AG04450 (cell line): ENCODE measurements around the gene HDDC2. TPM values are rescaled to one million over a fixed set of nuclear protein-coding genes. Genes with fewer than 3 reads are reported as not detected.

Source experiments
- CTCF ChIA-PET: fragments of 300-600, 350-600 bp; formaldehyde crosslinking; extraction: SDS; loops from one replicate; lab custom pipeline; 2022; ENCODE audit warnings: antibody characterized with exemption, inconsistent platforms; lab: Charles Lee
- POLR2A ChIA-PET: fragments of 350-600 bp; formaldehyde crosslinking; extraction: SDS; loops from one replicate; lab custom pipeline; 2021; ENCODE audit warnings: antibody characterized with exemption, inconsistent platforms; lab: Yijun Ruan, JAX
- DNase-seq: peaks from one replicate; pipeline ENCODE4 v3.0.0-alpha.2; 2011; ENCODE audit warnings: low read depth, low spot score
- H3K27ac ChIP-seq: one replicate; pipeline ENCODE4 v1.5.1; 2012; ENCODE audit warnings: low read depth, low read length, control low read depth
- H3K27me3 ChIP-seq: one replicate; pipeline ENCODE4 v1.6.0; 2012; ENCODE audit warnings: low read length; ENCODE audit not compliant: control insufficient read depth, insufficient read depth
- H3K4me3 ChIP-seq: 2 replicates; pipeline ENCODE4 v1.5.1; 2011; ENCODE audit warnings: mild to moderate bottlenecking, low read depth, low read length, control low read depth
- H3K9me3 ChIP-seq: 2 replicates; pipeline ENCODE4 v1.5.1; 2012; ENCODE audit warnings: low read length; ENCODE audit not compliant: control insufficient read depth, insufficient read depth
- polyA plus RNA-seq: library from polyadenylated mRNA; depleted of rRNA; stranded (reverse); fragments of >200 nt; gene quantifications from 2 replicates; pipeline ENCODE4 v1.2.3, GENCODE V29; 2011
- TF ChIP-seq, protein P1 (sequence below): IDR thresholded peaks from 2 replicates; pipeline ENCODE4 v1.5.1; 2011; ENCODE audit warnings: low read depth, low read length, control low read depth, inconsistent platforms

The HDDC2 gene
- polyA plus RNA-seq, 1 experiment: 116 TPM

DNA sequence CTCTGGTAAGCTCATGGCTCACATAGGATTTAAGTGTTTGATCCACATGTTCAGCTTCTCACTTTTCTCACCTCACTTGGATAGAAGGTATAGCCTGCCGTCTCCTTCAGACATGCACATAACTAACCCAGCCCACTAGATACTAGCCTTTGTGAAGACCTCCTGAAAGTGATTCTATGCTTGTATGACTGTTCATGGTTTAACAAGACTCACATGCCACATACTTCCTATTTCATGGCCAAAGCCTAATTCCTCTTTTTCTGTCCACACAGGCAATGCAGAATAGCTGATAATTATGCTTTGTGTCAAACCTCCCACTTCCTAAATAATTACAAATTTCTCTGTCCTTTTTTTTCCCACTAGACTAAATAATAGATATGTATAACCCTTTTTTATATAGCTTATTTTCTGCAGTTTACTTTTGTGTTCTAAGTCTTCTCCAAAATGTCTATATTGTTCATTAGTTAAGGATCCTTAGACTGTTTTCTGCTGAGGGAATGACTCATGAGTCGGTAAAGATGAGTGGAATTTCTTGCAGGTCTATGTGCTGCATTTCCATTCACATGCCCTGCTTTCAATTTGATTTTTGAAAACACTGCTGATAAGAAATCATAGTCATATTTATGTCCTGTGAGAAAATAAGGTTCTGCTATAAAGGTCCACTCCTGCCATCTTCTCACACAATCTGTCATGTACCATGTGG, 43.0 kb downstream of the HDDC2 start:
- ChIA-PET POLR2A (no interaction called here), CTCF (no interaction called here)
- H3K27me3 ChIP-seq: no peaks in the 10 kb centered on the region
- no peak overlapping the region for H3K27ac ChIP-seq
- H3K9me3 ChIP-seq: peaks cover 3% of the 10 kb centered on the region; the same call in 1 of the 2 replicates
- no peak for DNase-seq
- H3K4me3 ChIP-seq: no peak overlapping the region
- TF ChIP-seq, protein P1, sequence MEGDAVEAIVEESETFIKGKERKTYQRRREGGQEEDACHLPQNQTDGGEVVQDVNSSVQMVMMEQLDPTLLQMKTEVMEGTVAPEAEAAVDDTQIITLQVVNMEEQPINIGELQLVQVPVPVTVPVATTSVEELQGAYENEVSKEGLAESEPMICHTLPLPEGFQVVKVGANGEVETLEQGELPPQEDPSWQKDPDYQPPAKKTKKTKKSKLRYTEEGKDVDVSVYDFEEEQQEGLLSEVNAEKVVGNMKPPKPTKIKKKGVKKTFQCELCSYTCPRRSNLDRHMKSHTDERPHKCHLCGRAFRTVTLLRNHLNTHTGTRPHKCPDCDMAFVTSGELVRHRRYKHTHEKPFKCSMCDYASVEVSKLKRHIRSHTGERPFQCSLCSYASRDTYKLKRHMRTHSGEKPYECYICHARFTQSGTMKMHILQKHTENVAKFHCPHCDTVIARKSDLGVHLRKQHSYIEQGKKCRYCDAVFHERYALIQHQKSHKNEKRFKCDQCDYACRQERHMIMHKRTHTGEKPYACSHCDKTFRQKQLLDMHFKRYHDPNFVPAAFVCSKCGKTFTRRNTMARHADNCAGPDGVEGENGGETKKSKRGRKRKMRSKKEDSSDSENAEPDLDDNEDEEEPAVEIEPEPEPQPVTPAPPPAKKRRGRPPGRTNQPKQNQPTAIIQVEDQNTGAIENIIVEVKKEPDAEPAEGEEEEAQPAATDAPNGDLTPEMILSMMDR: no peak

DNA sequence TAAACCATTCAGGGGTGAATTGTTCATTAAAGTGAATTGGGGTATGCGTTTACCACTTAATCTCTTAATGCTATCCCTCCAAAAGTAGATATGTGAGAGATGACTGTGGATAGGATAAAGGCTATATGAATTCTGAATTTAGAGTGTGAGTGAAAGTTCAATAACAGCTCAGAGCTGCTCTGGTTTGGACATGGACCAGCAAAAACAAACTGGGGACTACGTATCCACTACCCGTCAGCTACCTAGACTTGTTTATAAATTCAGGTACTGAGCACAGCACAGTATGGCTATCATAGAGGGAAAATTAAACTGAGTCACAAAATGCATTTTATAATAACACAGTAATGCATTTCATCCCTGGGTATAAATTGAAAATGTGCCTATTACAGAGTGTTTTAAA, 44.4 kb downstream of the HDDC2 start:
- no peak overlapping the region for H3K4me3 ChIP-seq
- no peaks in the 10 kb centered on the region for H3K9me3 ChIP-seq
- H3K27me3 ChIP-seq: no peaks in the 10 kb centered on the region
- no peak for DNase-seq
- ChIA-PET CTCF (no interaction called here), POLR2A (no interaction called here)
- no peak overlapping the region for H3K27ac ChIP-seq
- TF ChIP-seq, protein P1: no peak

DNA sequence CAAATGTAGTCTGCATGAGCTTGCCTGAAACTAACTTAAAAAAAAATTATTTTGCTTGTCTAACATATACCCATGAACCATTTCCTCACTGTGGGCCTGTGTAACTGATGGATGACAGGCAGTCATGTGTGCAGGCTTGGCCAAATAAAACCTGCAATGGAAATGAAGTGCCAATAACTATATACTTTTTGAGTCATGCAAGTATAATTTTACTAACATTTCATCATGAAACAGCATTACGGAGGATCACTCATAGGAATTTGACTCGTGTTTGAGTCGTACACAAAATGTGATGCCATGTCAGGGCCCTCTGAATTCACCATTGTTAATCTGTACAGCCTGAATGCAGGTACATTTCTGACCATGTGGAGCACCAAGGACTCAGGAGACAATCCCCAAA, 46.6 kb downstream of the HDDC2 start:
- Histone ChIP-seq H3K4me3 (no peak overlapping the region), H3K27ac (no peak overlapping the region), H3K9me3 (no peaks in the 10 kb centered on the region), H3K27me3 (no peaks in the 10 kb centered on the region)
- ChIA-PET CTCF (no interaction called here), POLR2A (no interaction called here)
- TF ChIP-seq, protein P1: no peak
- DNase-seq: no peak

DNA sequence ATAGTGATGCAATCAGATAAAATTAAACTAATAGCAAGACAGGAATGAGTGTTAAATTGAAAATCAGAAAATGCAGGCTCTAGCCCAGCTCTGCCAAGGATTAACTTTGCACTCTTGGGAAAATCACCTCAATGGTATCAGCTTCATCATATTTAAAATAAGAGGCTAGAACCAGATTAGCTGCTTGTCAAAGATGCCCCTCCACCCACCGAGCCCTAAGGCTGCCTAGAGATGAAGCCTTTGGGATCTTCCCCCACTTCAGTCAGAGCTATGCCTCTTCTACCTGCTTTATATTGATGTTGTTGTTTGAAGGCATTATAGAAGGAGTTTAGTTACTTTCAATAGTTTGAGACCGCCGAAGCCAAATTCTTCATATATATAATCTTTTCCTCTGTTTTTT, 47.4 kb downstream of the HDDC2 start:
- DNase-seq: no peak
- Histone ChIP-seq H3K27me3 (no peaks in the 10 kb centered on the region), H3K4me3 (no peak overlapping the region), H3K9me3 (no peaks in the 10 kb centered on the region), H3K27ac (no peak overlapping the region)
- ChIA-PET POLR2A (no interaction called here), CTCF (no interaction called here)
- TF ChIP-seq, protein P1: no peak

DNA sequence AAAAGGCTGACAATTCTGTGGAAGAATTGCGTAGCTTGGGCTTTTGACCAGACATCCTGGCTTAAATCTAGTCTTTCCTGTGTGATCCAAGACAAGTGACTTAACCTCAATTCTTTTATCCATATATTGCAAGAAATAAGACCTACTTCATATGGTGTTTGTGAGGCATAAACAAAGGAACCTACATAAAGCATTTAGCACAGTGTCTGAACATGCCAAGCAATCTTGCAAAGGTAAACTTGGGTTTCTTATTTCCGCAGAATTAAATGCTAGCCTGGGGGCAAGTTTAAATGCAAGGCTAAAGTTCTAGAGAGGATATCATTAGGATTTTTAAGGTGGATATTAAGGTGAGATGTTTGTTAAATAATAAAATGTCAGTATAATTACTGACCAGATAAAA, 47.9 kb downstream of the HDDC2 start:
- DNase-seq: no peak
- ChIA-PET POLR2A (no interaction called here), CTCF (no interaction called here)
- H3K4me3 ChIP-seq: no peak overlapping the region
- no peaks in the 10 kb centered on the region for H3K27me3 ChIP-seq
- no peak overlapping the region for H3K27ac ChIP-seq
- TF ChIP-seq, protein P1: no peak
- H3K9me3 ChIP-seq: no peaks in the 10 kb centered on the region
